GM12878 (cell line): Measurements from ENCODE around the gene MAPK1. TPM values are rescaled to one million over a fixed set of nuclear protein-coding genes. Genes with fewer than 3 reads are reported as not detected.

Source experiments
- ATAC-seq: fragments of 200-7000 bp; cut with Tn5 transposase; 3 replicates; pipeline ENCODE4 v1.9.1; 2020; ENCODE audit warnings: mild to moderate bottlenecking, moderate library complexity
- BruUV-seq: library from RNA; stranded (reverse); fragments of 400-500 nt; replicated peaks from 2 replicates; lab custom pipeline; 2021; lab: Mats Ljungman, UMichigan
- CTCF ChIA-PET: fragments of 300-600 bp; sonication (Branson Sonifier 250); formaldehyde crosslinking; extraction: SDS; loops from one replicate; lab custom pipeline; 2021; ENCODE audit warnings: inconsistent platforms; lab: Yijun Ruan, JAX
- POLR2A ChIA-PET: fragments of 350-600 bp; formaldehyde crosslinking; extraction: SDS; loops from one replicate; lab custom pipeline; 2021; ENCODE audit warnings: inconsistent platforms; lab: Charles Lee
- RAD21 ChIA-PET: fragments of 300-600 bp; sonication (Branson Sonifier 250); formaldehyde crosslinking; loops from one replicate; lab custom pipeline; 2023; ENCODE audit warnings: antibody characterized with exemption; ENCODE audit not compliant: unreplicated experiment; lab: Charles Lee
- SMC1A ChIA-PET: fragments of 300-600 bp; sonication (Branson Sonifier 250); formaldehyde crosslinking; loops from one replicate; lab custom pipeline; 2023; ENCODE audit not compliant: unreplicated experiment, uncharacterized antibody; lab: Charles Lee
- DNase-seq: peaks from one replicate; pipeline ENCODE4 v3.0.0-alpha.2; 2011; ENCODE audit warnings: low read depth, low spot score
- FAIRE-seq: peaks from 3 replicates; lab custom pipeline; 2011; peaks lifted over from hg19 to GRCh38; lab: Jason Lieb, UNC
- H2AFZ ChIP-seq: 2 replicates; pipeline ENCODE4 v1.6.0; 2011; ENCODE audit warnings: low read depth, low read length, control low read depth; ENCODE audit not compliant: control insufficient read depth
- H3K27ac ChIP-seq: 2 replicates; pipeline ENCODE4 v1.5.1; 2011; ENCODE audit warnings: control low read depth; ENCODE audit not compliant: control insufficient read depth, insufficient read depth
- H3K27me3 ChIP-seq, 2 experiments: replicated peaks in 1 of 2; 2 replicates each; pipeline versions ENCODE4 v1.6.0 to v1.6.1; 2011; ENCODE audit warnings: low read length in 1 of 2; ENCODE audit not compliant: control insufficient read depth in 2 of 2, insufficient read depth in 2 of 2
- H3K36me3 ChIP-seq, 2 experiments: 2 replicates each; pipeline ENCODE4 v1.5.1; 2011; ENCODE audit warnings: low read length in 1 of 2; ENCODE audit not compliant: control insufficient read depth in 2 of 2, insufficient read depth in 2 of 2
- H3K4me1 ChIP-seq: 2 replicates; pipeline ENCODE4 v1.6.1; 2011; ENCODE audit warnings: mild to moderate bottlenecking, low read length, moderate library complexity, mixed read lengths; ENCODE audit not compliant: control insufficient read depth, insufficient read depth
- H3K4me2 ChIP-seq: 2 replicates; pipeline ENCODE4 v1.6.0; 2011; ENCODE audit warnings: control low read depth; ENCODE audit not compliant: control insufficient read depth, insufficient read depth
- H3K4me3 ChIP-seq: fragments of 200-600 bp; sonication (generic); 2 replicates; pipeline ENCODE4 v1.5.1; 2016
- H3K79me2 ChIP-seq: 2 replicates; pipeline ENCODE4 v1.6.0; 2011; ENCODE audit warnings: low read length; ENCODE audit not compliant: control insufficient read depth, insufficient read depth
- H3K9ac ChIP-seq: 2 replicates; pipeline ENCODE4 v1.8.0; 2011; ENCODE audit warnings: low read length, control low read depth, mixed read lengths; ENCODE audit not compliant: control insufficient read depth, insufficient read depth
- H3K9me3 ChIP-seq: replicated peaks from 3 replicates; pipeline ENCODE4 v1.5.1; 2011; ENCODE audit warnings: mild to moderate bottlenecking, low read length; ENCODE audit not compliant: control insufficient read depth, insufficient read depth
- H4K20me1 ChIP-seq: 2 replicates; pipeline ENCODE4 v1.6.0; 2011; ENCODE audit not compliant: control insufficient read depth, insufficient read depth
- BCL11A ChIP-seq: IDR thresholded peaks from 2 replicates; pipeline ENCODE4 v1.6.1; 2011; ENCODE audit warnings: low read depth, low read length
- CBFB ChIP-seq: IDR thresholded peaks from 2 replicates; pipeline ENCODE4 v1.6.1; 2016; ENCODE audit warnings: antibody characterized with exemption, low read depth
- CHD4 ChIP-seq: fragments of 200-600 bp; sonication (generic); IDR thresholded peaks from 2 replicates; pipeline ENCODE4 v1.6.1; 2016; ENCODE audit warnings: mild to moderate bottlenecking
- CREM ChIP-seq: IDR thresholded peaks from 2 replicates; pipeline ENCODE4 v1.6.1; 2014; ENCODE audit warnings: antibody characterized with exemption, low read depth
- ETV6 ChIP-seq, 2 experiments: fragments of 450-650 bp in 1 of 2; IDR thresholded peaks in 1 of 2; conservative IDR thresholded peaks in 1 of 2; 2 replicates each; pipeline ENCODE4 v1.6.1; 2014; ENCODE audit warnings: antibody characterized with exemption in 1 of 2, borderline replicate concordance in 1 of 2, low read depth in 1 of 2, mild to moderate bottlenecking in 1 of 2, moderate library complexity in 1 of 2
- NFIC ChIP-seq: IDR thresholded peaks from 2 replicates; pipeline ENCODE4 v1.6.1; 2012; ENCODE audit warnings: low read depth, mild to moderate bottlenecking, inconsistent platforms, low read length, moderate library complexity
- NR2C1 ChIP-seq: fragments of 450-650 bp; IDR thresholded peaks from 2 replicates; pipeline ENCODE4 v1.6.1; 2017; ENCODE audit warnings: antibody characterized with exemption, mild to moderate bottlenecking, moderate library complexity
- NR2C2 ChIP-seq: IDR thresholded peaks from 2 replicates; pipeline ENCODE4 v1.6.1; 2011; ENCODE audit warnings: borderline replicate concordance, low read depth; ENCODE audit not compliant: control insufficient read depth, insufficient read length
- NRF1 ChIP-seq: conservative IDR thresholded peaks from 2 replicates; pipeline ENCODE4 v1.6.1; 2011; ENCODE audit warnings: mild to moderate bottlenecking, low read depth, low read length, improper control_type of control experiment
- RELA ChIP-seq: fragments of 450-650 bp; IDR thresholded peaks from 2 replicates; pipeline ENCODE4 v1.8.0; 2014; ENCODE audit warnings: borderline replicate concordance; ENCODE audit not compliant: partially characterized antibody
- SIN3A ChIP-seq: IDR thresholded peaks from 2 replicates; pipeline ENCODE4 v1.6.1; 2012; ENCODE audit warnings: low read depth, low read length, improper control_type of control experiment
- SMAD1 ChIP-seq: fragments of 450-650 bp; IDR thresholded peaks from 2 replicates; pipeline ENCODE4 v1.6.1; 2018; ENCODE audit warnings: mild to moderate bottlenecking, low read depth; ENCODE audit not compliant: partially characterized antibody
- ZNF24 ChIP-seq: fragments of 450-650 bp; IDR thresholded peaks from 2 replicates; pipeline ENCODE4 v1.6.1; 2017; ENCODE audit warnings: antibody characterized with exemption, mild to moderate bottlenecking
- ZZZ3 ChIP-seq: IDR thresholded peaks from 2 replicates; pipeline ENCODE4 v1.6.1; 2011; ENCODE audit warnings: low read depth; ENCODE audit not compliant: control insufficient read depth, insufficient read length
- WGBS: methylation state at CpG from one replicate; pipeline ENCODE4 v1.1.6; 2016; ENCODE audit warnings: low lambda C conversion rate; ENCODE audit not compliant: insufficient replicate concordance, insufficient coverage; ENCODE audit errors: missing lambda C conversion rate; 5-methylcytosine and 5-hydroxymethylcytosine counted together
- in situ Hi-C: fragments of 300-500 bp; cut with MboI; formaldehyde crosslinking; loops from 9 replicates; pipeline ENCODE4 v1.14.3; 2018; ENCODE audit warnings: mixed read lengths
- intact Hi-C: fragments of 100-400 bp; cut with micrococcal nuclease; formaldehyde crosslinking; loops from one replicate; pipeline ENCODE4 v1.14.2; 2022; ENCODE audit not compliant: unreplicated experiment
- polyA plus RNA-seq, 11 experiments: library from polyadenylated mRNA; depleted of rRNA in 4 of 11; unstranded in 6 of 11; stranded (reverse) in 5 of 11; fragments of >200 nt; fragmentation: Nextera tagmentation in 4 of 11; fragmentation: Illumina TruSeq in 1 of 11; extraction: Ambion mirVana in 4 of 11; extraction: Trizol in 1 of 11; gene quantifications; 1 replicate in 1 of 11; 2 replicates in 10 of 11; pipeline versions ENCODE4 v1.2.1 to v1.2.3, GENCODE V29; 2011 to 2016; ENCODE audit warnings: inconsistent platforms in 2 of 11, missing spikeins in 2 of 11, low read depth in 1 of 11
- total RNA-seq, 4 experiments: library from RNA; depleted of rRNA in 3 of 4; stranded (reverse); fragments of >200 nt in 3 of 4; fragmentation: Illumina TruSeq in 1 of 4; extraction: Trizol in 1 of 4; gene quantifications; 2 replicates each; pipeline versions ENCODE4 v1.2.1 to v1.2.3, GENCODE V29; 2013 to 2021
- TF ChIP-seq, protein P1 (sequence below): fragments of 450-650 bp; formaldehyde crosslinking; IDR thresholded peaks from 2 replicates; pipeline ENCODE4 v1.5.0; 2022; ENCODE audit warnings: mild to moderate bottlenecking, missing genetic modification characterization
- TF ChIP-seq, protein P2 (sequence below): fragments of 450-650 bp; conservative IDR thresholded peaks from 2 replicates; pipeline ENCODE4 v1.6.1; 2017; ENCODE audit warnings: mild to moderate bottlenecking, moderate library complexity

The MAPK1 gene
- total and polyA plus RNA-seq, 10 of the 15 experiments (the other 5 are each of a cell fraction or from before 2014, with no cell fraction given), result 7.0 to 123 (median 58.4) TPM

DNA sequence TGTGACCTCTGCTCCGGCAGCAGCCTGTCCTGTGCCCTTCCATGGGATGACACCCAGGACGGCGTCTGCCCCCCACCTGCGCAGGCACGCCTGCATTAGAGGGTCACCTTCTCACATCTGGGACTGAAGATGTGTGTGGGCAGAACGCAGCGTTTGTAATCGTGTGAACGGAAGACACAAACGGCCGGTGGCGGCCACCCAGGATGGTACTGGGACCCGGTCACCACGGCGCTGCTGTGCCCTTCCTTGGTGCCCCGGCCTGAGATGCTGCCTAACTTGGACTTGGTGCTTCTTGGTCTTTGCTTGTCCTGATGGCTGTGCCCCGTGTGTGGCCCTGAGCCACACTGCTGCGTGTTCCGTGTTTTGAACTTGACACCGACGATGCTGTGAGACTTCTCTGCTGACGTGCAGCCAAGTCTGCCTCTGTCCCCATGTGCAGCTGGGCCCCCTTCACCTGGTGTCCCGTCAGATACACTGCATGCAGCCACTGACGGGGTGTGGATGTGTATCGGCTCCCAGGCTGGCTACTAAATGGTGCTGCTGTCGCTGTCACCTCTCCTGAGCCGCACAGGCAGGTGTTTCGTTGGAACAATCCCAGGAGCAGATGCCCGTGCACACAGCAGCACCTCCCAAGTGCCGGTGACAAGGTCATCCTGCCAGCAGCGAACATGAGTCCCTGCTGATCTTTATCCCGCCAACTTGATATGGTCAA lies 153.2 kb downstream of the MAPK1 start:
- in situ Hi-C loops, result loop anchor here (5.0 to 25.0 kb wide), 2 partner anchors 233 to 1198 kb away; no protein-coding TSS in a partner anchor
- Histone ChIP-seq H2AFZ (no peak overlapping the region), H3K4me2 (no peak overlapping the region), H3K36me3 (no peaks in the 10 kb centered on the region), H3K4me1 (no peaks in the 10 kb centered on the region), H3K4me3 (no peak overlapping the region), H3K27ac (no peak overlapping the region), H3K79me2 (no peaks in the 10 kb centered on the region), H4K20me1 (no peaks in the 10 kb centered on the region), H3K9me3 (no peaks in the 10 kb centered on the region), H3K27me3 (no peaks in the 10 kb centered on the region), H3K9ac (no peak overlapping the region)
- BruUV-seq, result no TSS peak
- WGBS, result 78% methylated on average over 30 of the region's 32 CpGs
- CTCF ChIA-PET, result interaction anchor here (0.5 to 4.6 kb wide), 19 partner anchors 12 to 1243 kb away, joined by 3 to 36 read pairs (median 3); no protein-coding TSS in a partner anchor
- RAD21 ChIA-PET, result interaction anchor here (0.5 to 2.3 kb wide), 11 partner anchors 12 to 238 kb away, joined by 3 to 13 read pairs (median 4); partner anchors contain the start of gene PPM1F
- DNase-seq (no peak), ATAC-seq (no peak), FAIRE-seq (no peak)
- SMC1A ChIA-PET, result interaction anchor here (0.6 to 2.2 kb wide), 9 partner anchors 14 to 238 kb away, joined by 3 to 12 read pairs (median 4); partner anchors contain the start of gene PPM1F
- intact Hi-C loops, result no loop called here
- POLR2A ChIA-PET, result interaction anchor here (0.8 to 1.0 kb wide), 2 partner anchors 47 to 128 kb away, joined by 3 read pairs; no protein-coding TSS in a partner anchor
- TF ChIP-seq NR2C2 (no peak), BCL11A (no peak), CBFB (no peak), SMAD1 (no peak), CHD4 (no peak), NFIC (no peak), NRF1 (no peak), CREM (no peak), ZZZ3 (no peak), ZNF24 (no peak), ETV6 (conservative IDR thresholded peaks at IDR 0.05 in 1 of 2, IDR thresholded peaks at IDR 0.05 in 1 of 2; ENCODE audit: borderline replicate concordance in 1 of 2, low read depth in 1 of 2) (no peak), SIN3A (no peak), RELA (no peak), NR2C1 (no peak)
- TF ChIP-seq, protein P1, sequence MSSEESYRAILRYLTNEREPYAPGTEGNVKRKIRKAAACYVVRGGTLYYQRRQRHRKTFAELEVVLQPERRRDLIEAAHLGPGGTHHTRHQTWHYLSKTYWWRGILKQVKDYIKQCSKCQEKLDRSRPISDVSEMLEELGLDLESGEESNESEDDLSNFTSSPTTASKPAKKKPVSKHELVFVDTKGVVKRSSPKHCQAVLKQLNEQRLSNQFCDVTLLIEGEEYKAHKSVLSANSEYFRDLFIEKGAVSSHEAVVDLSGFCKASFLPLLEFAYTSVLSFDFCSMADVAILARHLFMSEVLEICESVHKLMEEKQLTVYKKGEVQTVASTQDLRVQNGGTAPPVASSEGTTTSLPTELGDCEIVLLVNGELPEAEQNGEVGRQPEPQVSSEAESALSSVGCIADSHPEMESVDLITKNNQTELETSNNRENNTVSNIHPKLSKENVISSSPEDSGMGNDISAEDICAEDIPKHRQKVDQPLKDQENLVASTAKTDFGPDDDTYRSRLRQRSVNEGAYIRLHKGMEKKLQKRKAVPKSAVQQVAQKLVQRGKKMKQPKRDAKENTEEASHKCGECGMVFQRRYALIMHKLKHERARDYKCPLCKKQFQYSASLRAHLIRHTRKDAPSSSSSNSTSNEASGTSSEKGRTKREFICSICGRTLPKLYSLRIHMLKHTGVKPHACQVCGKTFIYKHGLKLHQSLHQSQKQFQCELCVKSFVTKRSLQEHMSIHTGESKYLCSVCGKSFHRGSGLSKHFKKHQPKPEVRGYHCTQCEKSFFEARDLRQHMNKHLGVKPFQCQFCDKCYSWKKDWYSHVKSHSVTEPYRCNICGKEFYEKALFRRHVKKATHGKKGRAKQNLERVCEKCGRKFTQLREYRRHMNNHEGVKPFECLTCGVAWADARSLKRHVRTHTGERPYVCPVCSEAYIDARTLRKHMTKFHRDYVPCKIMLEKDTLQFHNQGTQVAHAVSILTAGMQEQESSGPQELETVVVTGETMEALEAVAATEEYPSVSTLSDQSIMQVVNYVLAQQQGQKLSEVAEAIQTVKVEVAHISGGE (CRISPR knock-in tag), result no peak
- TF ChIP-seq, protein P2, sequence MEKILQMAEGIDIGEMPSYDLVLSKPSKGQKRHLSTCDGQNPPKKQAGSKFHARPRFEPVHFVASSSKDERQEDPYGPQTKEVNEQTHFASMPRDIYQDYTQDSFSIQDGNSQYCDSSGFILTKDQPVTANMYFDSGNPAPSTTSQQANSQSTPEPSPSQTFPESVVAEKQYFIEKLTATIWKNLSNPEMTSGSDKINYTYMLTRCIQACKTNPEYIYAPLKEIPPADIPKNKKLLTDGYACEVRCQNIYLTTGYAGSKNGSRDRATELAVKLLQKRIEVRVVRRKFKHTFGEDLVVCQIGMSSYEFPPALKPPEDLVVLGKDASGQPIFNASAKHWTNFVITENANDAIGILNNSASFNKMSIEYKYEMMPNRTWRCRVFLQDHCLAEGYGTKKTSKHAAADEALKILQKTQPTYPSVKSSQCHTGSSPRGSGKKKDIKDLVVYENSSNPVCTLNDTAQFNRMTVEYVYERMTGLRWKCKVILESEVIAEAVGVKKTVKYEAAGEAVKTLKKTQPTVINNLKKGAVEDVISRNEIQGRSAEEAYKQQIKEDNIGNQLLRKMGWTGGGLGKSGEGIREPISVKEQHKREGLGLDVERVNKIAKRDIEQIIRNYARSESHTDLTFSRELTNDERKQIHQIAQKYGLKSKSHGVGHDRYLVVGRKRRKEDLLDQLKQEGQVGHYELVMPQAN, result no peak
